ENCODE results near the gene WWOX. TPM values are rescaled to one million over a fixed set of nuclear protein-coding genes. Genes with fewer than 3 reads are reported as not detected.

Gene WWOX
- total and polyA plus RNA-seq, 2 of the 13 experiments (the other 11 are each of a cell fraction or from before 2014, with no cell fraction given), result 9.1 to 37.4 TPM

DNA sequence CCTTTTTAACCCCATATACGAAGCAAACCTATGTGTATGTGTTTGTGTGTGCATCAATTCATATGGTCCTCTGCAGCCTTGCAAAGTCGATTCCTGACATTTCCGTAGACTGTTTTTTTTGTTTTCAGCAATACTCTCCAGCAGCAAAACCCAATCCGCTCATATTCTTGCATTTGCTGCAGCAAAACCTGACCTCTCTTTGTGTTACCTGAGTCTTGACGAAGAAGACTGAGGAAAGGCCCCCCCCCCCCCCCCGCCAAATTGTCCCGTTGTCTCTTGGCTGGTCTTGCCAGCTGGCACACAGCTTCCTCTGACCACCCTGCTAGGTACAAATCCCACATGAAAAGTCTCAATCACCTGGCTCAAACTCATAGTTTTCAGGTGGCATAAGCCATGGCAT is 494.7 kb downstream of the WWOX start:
- no peak overlapping the region for H3K27ac ChIP-seq (ENCODE audit: extremely low read length, insufficient read depth, low read length)
- H2AFZ ChIP-seq (ENCODE audit: low read length), result no peak overlapping the region
- no TSS peak for BruUV-seq (replicated peaks)
- no peaks in the 10 kb centered on the region for H3K27me3 ChIP-seq (ENCODE audit: control insufficient read depth in 1 of 2, insufficient read depth in 2 of 2, low read length in 2 of 2)
- in situ Hi-C loops (cut with HindIII; ENCODE audit: extremely low pct_ligation_motif_present, low pct_unique_long_range_greater_than_20kb) (no loop called here), intact Hi-C loops (cut with micrococcal nuclease; ENCODE audit: unreplicated experiment) (loop anchor here (5.0 kb wide), 1 partner anchor 87 kb away; no protein-coding TSS in a partner anchor)
- FAIRE-seq, result no peak
- WGBS (ENCODE audit: low lambda C conversion rate), result 80% methylated on average over 7 of the region's 7 CpGs
- no peak overlapping the region for H3K4me2 ChIP-seq (ENCODE audit: low read depth, low read length)
- H4K20me1 ChIP-seq (ENCODE audit: insufficient read depth, low read length), result no peaks in the 10 kb centered on the region
- H3K4me3 ChIP-seq (replicated peaks in 1 of 3; ENCODE audit: insufficient read depth in 1 of 3, low read depth in 2 of 3, low read length in 3 of 3), result no peak overlapping the region
- H3K9ac ChIP-seq (ENCODE audit: insufficient read depth, low read depth, low read length), result no peak overlapping the region
- TF ChIP-seq HNRNPK (IDR thresholded peaks at IDR 0.05; ENCODE audit: low read depth, low read length, poor library complexity, severe bottlenecking) (peak; percentile 34), PCBP2 (optimal IDR thresholded peaks at IDR 0.05; ENCODE audit: low read depth, low read length, poor library complexity, severe bottlenecking) (peak; percentile 57), IRF2 (CRISPR knock-in tag; IDR thresholded peaks at IDR 0.05) (no peak)
- no peaks in the 10 kb centered on the region for H3K79me2 ChIP-seq (ENCODE audit: insufficient read depth, low read length)
- ChIA-PET POLR2A (no interaction called here), CTCF (ENCODE audit: low intra/inter-chr PET ratio, low total read pairs) (no interaction called here)
- no peaks in the 10 kb centered on the region for H3K9me3 ChIP-seq (ENCODE audit: low read length)
- ATAC-seq, result no peak
- no peak for DNase-seq (ENCODE audit: low spot score)
- peaks cover 80% of the 10 kb centered on the region for H3K4me1 ChIP-seq (ENCODE audit: insufficient read depth, low read length)
- H3K36me3 ChIP-seq (replicated peaks in 1 of 2; ENCODE audit: control insufficient read depth in 1 of 2, insufficient read depth in 2 of 2, low read length in 2 of 2), result no peaks in the 10 kb centered on the region

DNA sequence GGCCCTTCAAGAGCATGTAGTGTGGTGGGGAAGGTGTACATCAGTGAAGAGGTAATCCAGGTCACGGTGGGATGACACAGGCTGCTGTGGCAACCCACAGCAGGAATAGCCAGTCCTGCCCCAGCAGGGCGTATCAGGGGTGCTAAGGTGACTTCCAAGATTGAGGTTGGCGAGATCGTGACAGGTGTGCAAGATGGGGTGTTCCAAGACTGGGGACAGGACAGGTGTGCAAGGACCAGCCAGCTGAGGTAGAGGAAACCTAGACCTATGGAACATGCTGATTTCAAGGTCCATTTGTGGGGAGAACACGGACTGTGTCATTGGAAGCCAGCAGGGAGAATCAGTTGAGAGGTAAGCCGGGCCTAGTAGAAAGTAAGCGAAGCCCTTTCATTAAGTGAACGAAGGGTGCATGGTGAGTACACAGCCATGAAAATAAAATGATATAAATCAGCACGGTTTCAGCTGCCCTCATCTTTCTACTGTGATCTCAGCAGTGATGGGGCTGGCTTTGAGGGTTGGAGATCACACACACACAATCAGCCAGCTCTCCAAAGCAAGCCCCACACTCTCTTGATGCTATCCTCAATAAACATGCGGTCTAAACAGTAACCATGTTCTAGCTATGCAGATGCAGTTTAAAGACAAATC is 497.0 kb downstream of the WWOX start:
- Histone ChIP-seq H3K79me2 (ENCODE audit: insufficient read depth, low read length) (no peaks in the 10 kb centered on the region), H3K4me1 (ENCODE audit: insufficient read depth, low read length) (peaks cover 71% of the 10 kb centered on the region), H3K27ac (ENCODE audit: extremely low read length, insufficient read depth, low read length) (peak overlapping the region; percentile 75), H2AFZ (ENCODE audit: low read length) (no peak overlapping the region), H3K9me3 (ENCODE audit: low read length) (no peaks in the 10 kb centered on the region), H3K4me3 (replicated peaks in 1 of 3; ENCODE audit: insufficient read depth in 1 of 3, low read depth in 2 of 3, low read length in 3 of 3) (peak overlapping the region; percentile 10 to 50 (median 15); a peak in 3 of 6 replicates), H4K20me1 (ENCODE audit: insufficient read depth, low read length) (no peaks in the 10 kb centered on the region), H3K27me3 (ENCODE audit: control insufficient read depth in 1 of 2, insufficient read depth in 2 of 2, low read length in 2 of 2) (no peaks in the 10 kb centered on the region), H3K36me3 (replicated peaks in 1 of 2; ENCODE audit: control insufficient read depth in 1 of 2, insufficient read depth in 2 of 2, low read length in 2 of 2) (no peaks in the 10 kb centered on the region), H3K4me2 (ENCODE audit: low read depth, low read length) (peak overlapping the region; percentile 93), H3K9ac (ENCODE audit: insufficient read depth, low read depth, low read length) (peak overlapping the region; percentile 11; the same call in 1 of the 2 replicates)
- intact Hi-C loops (cut with micrococcal nuclease; ENCODE audit: unreplicated experiment), result no loop called here
- FAIRE-seq (no peak), ATAC-seq (peak; percentile 84), DNase-seq (ENCODE audit: low spot score) (no peak)
- POLR2A ChIA-PET, result interaction anchor here (1.0 kb wide), 1 partner anchor 9 kb away, joined by 3 read pairs; no protein-coding TSS in a partner anchor
- in situ Hi-C loops (cut with HindIII; ENCODE audit: extremely low pct_ligation_motif_present, low pct_unique_long_range_greater_than_20kb), result no loop called here
- WGBS (ENCODE audit: low lambda C conversion rate), result 59% methylated on average over 10 of the region's 10 CpGs
- BruUV-seq (replicated peaks), result no TSS peak
- CTCF ChIA-PET (ENCODE audit: low intra/inter-chr PET ratio, low total read pairs), result no interaction called here
- TF ChIP-seq MZF1 (CRISPR knock-in tag; IDR thresholded peaks at IDR 0.05; ENCODE audit: borderline replicate concordance) (0 out of 2 replicates have a peak, but pooled peaks have one; percentile 35), HOXA9 (CRISPR knock-in tag; IDR thresholded peaks at IDR 0.05; ENCODE audit: borderline replicate concordance) (no peak), ZNF414 (CRISPR knock-in tag; IDR thresholded peaks at IDR 0.05) (0 out of 2 replicates have a peak, but pooled peaks have one; percentile 21), ZNF598 (CRISPR knock-in tag; IDR thresholded peaks at IDR 0.05; ENCODE audit: borderline replicate concordance) (no peak), ZHX1 (CRISPR knock-in tag; IDR thresholded peaks at IDR 0.05; ENCODE audit: low read depth) (0 out of 2 replicates have a peak, but pooled peaks have one; percentile 12)
- TF ChIP-seq, protein P1, sequence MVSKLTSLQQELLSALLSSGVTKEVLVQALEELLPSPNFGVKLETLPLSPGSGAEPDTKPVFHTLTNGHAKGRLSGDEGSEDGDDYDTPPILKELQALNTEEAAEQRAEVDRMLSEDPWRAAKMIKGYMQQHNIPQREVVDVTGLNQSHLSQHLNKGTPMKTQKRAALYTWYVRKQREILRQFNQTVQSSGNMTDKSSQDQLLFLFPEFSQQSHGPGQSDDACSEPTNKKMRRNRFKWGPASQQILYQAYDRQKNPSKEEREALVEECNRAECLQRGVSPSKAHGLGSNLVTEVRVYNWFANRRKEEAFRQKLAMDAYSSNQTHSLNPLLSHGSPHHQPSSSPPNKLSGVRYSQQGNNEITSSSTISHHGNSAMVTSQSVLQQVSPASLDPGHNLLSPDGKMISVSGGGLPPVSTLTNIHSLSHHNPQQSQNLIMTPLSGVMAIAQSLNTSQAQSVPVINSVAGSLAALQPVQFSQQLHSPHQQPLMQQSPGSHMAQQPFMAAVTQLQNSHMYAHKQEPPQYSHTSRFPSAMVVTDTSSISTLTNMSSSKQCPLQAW (CRISPR knock-in tag; IDR thresholded peaks at IDR 0.05), result 0 out of 2 replicates have a peak, but pooled peaks have one; percentile 1
